ENCODE results near the gene CSPG4. TPM values are rescaled to one million over a fixed set of nuclear protein-coding genes. Genes with fewer than 3 reads are reported as not detected.
"Not testable (repeated sequence)": the region's sequence is repeated elsewhere in the genome, so short reads cannot be mapped to it uniquely, and the experiment has no call there.

The CSPG4 gene
- total RNA-seq, 1 experiment from 2014 or later = 2.0 TPM

- no peaks in the 10 kb centered on the region for H3K9me3 Mint-ChIP-seq
- Histone ChIP-seq H3K27me3 (ENCODE audit: insufficient read depth, low read length) (no peaks in the 10 kb centered on the region), H3K9ac (ENCODE audit: extremely low read depth, insufficient read length, low read length) (no peak overlapping the region), H3K4me2 (ENCODE audit: insufficient read depth, insufficient read length, low read length) (no peak overlapping the region), H3T11ph (ENCODE audit: low read length) (no peak overlapping the region), H2BK20ac (ENCODE audit: low read depth, low read length, poor library complexity, severe bottlenecking) (no peak overlapping the region), H3K79me2 (ENCODE audit: insufficient read depth, low read length) (no peaks in the 10 kb centered on the region), H3K14ac (ENCODE audit: insufficient read depth, low read length) (no peak overlapping the region), H3K23me2 (ENCODE audit: insufficient read length, low read depth, low read length, poor library complexity, severe bottlenecking) (no peaks in the 10 kb centered on the region), H4K91ac (ENCODE audit: insufficient read length, low read depth, low read length) (no peak overlapping the region), H3K4ac (ENCODE audit: low read depth, low read length) (no peak overlapping the region), H2BK5ac (ENCODE audit: insufficient read length, low read length) (no peak overlapping the region), H4K8ac (replicated peaks; ENCODE audit: insufficient read length, low read depth, low read length) (no peak overlapping the region), H3K18ac (ENCODE audit: insufficient read length, low read depth, low read length) (no peak overlapping the region), H3K56ac (ENCODE audit: insufficient read length, low read depth, low read length) (no peak overlapping the region), H3K27ac (ENCODE audit: insufficient read length, low read depth, low read length) (no peak overlapping the region), H3K4me1 (ENCODE audit: insufficient read depth, low read length) (peaks cover 7% of the 10 kb centered on the region; the same call in 1 of the 2 replicates), H3K23ac (ENCODE audit: insufficient read length, low read depth, low read length) (no peak overlapping the region), H3K79me1 (ENCODE audit: insufficient read depth, low read depth, low read length, poor library complexity, severe bottlenecking) (no peaks in the 10 kb centered on the region), H2BK15ac (ENCODE audit: low read depth, low read length) (no peak overlapping the region), H3K9me3 (ENCODE audit: control insufficient read depth, low read depth, low read length) (no peaks in the 10 kb centered on the region), H2BK120ac (ENCODE audit: low read depth, low read length, poor library complexity, severe bottlenecking) (no peak overlapping the region), H2AK5ac (ENCODE audit: insufficient read length, low read length) (no peak overlapping the region), H2AFZ (ENCODE audit: low read length) (no peak overlapping the region), H2BK12ac (ENCODE audit: insufficient read length, low read depth, low read length) (no peak overlapping the region), H4K20me1 (ENCODE audit: control insufficient read depth, insufficient read depth, insufficient read length) (no peaks in the 10 kb centered on the region), H4K5ac (ENCODE audit: insufficient read length, low read depth, low read length) (no peak overlapping the region)
- TF ChIP-seq CTCF (conservative IDR thresholded peaks at IDR 0.05) = no peak
- no CpG with 5 or more reads among the region's 14 CpGs for WGBS (ENCODE audit: extremely low coverage, insufficient read length, low lambda C conversion rate)
- no peak overlapping the region; a peak in 1 of 7 replicates for H3K27ac Mint-ChIP-seq
- H3K27me3 Mint-ChIP-seq (ENCODE audit: low read depth) = peaks cover 9% of the 10 kb centered on the region
- DNase-seq = no peak
- no peak overlapping the region for H3K4me3 Mint-ChIP-seq
- H3K4me1 Mint-ChIP-seq = peaks cover 22 to 31% of the 10 kb centered on the region in 2 experiments
- H3K36me3 Mint-ChIP-seq (ENCODE audit: insufficient read depth in 1 of 3, low read depth in 3 of 3) = no peaks in the 10 kb centered on the region; a peak in 1 of 7 replicates
Measured at GRCh38 chr15:75693501-75694240, 19.0 kb downstream of the CSPG4 start.

- H3K4me2 ChIP-seq (ENCODE audit: insufficient read depth, insufficient read length, low read length); H3K27ac ChIP-seq (ENCODE audit: insufficient read length, low read depth, low read length); H2BK15ac ChIP-seq (ENCODE audit: low read depth, low read length): not testable (repeated sequence)
Measured at GRCh38 chr15:75693028-75693427, 19.6 kb downstream of the CSPG4 start.

More at GRCh38 chr15:75693028-75693427, 19.6 kb downstream of the CSPG4 start:
- not testable (repeated sequence) for H3K27ac Mint-ChIP-seq; H4K8ac ChIP-seq (replicated peaks; ENCODE audit: insufficient read length, low read depth, low read length); H3K27me3 ChIP-seq (ENCODE audit: insufficient read depth, low read length); H3K23me2 ChIP-seq (ENCODE audit: insufficient read length, low read depth, low read length, poor library complexity, severe bottlenecking); H4K5ac ChIP-seq (ENCODE audit: insufficient read length, low read depth, low read length); H3K79me1 ChIP-seq (ENCODE audit: insufficient read depth, low read depth, low read length, poor library complexity, severe bottlenecking); H3K23ac ChIP-seq (ENCODE audit: insufficient read length, low read depth, low read length); H4K91ac ChIP-seq (ENCODE audit: insufficient read length, low read depth, low read length); H3K9ac ChIP-seq (ENCODE audit: extremely low read depth, insufficient read length, low read length); H3K36me3 Mint-ChIP-seq (ENCODE audit: insufficient read depth in 1 of 3, low read depth in 3 of 3); H2BK5ac ChIP-seq (ENCODE audit: insufficient read length, low read length); H3K9me3 ChIP-seq (ENCODE audit: control insufficient read depth, low read depth, low read length); DNase-seq; H3K4me1 ChIP-seq (ENCODE audit: insufficient read depth, low read length); H3K27me3 Mint-ChIP-seq (ENCODE audit: low read depth); H3K56ac ChIP-seq (ENCODE audit: insufficient read length, low read depth, low read length); H2BK120ac ChIP-seq (ENCODE audit: low read depth, low read length, poor library complexity, severe bottlenecking); H2AFZ ChIP-seq (ENCODE audit: low read length); H3K4ac ChIP-seq (ENCODE audit: low read depth, low read length); H3K9me3 Mint-ChIP-seq; H3K18ac ChIP-seq (ENCODE audit: insufficient read length, low read depth, low read length); H3K14ac ChIP-seq (ENCODE audit: insufficient read depth, low read length); H2BK20ac ChIP-seq (ENCODE audit: low read depth, low read length, poor library complexity, severe bottlenecking); H3T11ph ChIP-seq (ENCODE audit: low read length); H2AK5ac ChIP-seq (ENCODE audit: insufficient read length, low read length); H3K4me3 Mint-ChIP-seq; H3K79me2 ChIP-seq (ENCODE audit: insufficient read depth, low read length); H2BK12ac ChIP-seq (ENCODE audit: insufficient read length, low read depth, low read length); H4K20me1 ChIP-seq (ENCODE audit: control insufficient read depth, insufficient read depth, insufficient read length)
- no CpG with 5 or more reads among the region's 15 CpGs for WGBS (ENCODE audit: extremely low coverage, insufficient read length, low lambda C conversion rate)
- peaks cover 22 to 31% of the 10 kb centered on the region in 2 experiments for H3K4me1 Mint-ChIP-seq

Measured in H9 (cell line).